ENCODE data around the gene MCM3. TPM values are rescaled to one million over a fixed set of nuclear protein-coding genes. Genes with fewer than 3 reads are reported as not detected.

Gene MCM3
- total RNA-seq, 1 experiment from 2014 or later, result 191 TPM

GRCh38 chr6:52233005-52233404 is 51.5 kb downstream of the MCM3 start:
- TF ChIP-seq ZFX (IDR thresholded peaks at IDR 0.05) (no peak), SP1 (IDR thresholded peaks at IDR 0.05; ENCODE audit: low read depth) (no peak), ELF1 (IDR thresholded peaks at IDR 0.05; ENCODE audit: borderline replicate concordance, low read depth) (no peak), EZH2phosphoT487 (IDR thresholded peaks at IDR 0.05; ENCODE audit: borderline replicate concordance) (no peak), CBX3 (IDR thresholded peaks at IDR 0.05; ENCODE audit: low read depth) (no peak), MAX (IDR thresholded peaks at IDR 0.05) (no peak), EZH2 (IDR thresholded peaks at IDR 0.05) (no peak)
- TF ChIP-seq, protein P1, sequence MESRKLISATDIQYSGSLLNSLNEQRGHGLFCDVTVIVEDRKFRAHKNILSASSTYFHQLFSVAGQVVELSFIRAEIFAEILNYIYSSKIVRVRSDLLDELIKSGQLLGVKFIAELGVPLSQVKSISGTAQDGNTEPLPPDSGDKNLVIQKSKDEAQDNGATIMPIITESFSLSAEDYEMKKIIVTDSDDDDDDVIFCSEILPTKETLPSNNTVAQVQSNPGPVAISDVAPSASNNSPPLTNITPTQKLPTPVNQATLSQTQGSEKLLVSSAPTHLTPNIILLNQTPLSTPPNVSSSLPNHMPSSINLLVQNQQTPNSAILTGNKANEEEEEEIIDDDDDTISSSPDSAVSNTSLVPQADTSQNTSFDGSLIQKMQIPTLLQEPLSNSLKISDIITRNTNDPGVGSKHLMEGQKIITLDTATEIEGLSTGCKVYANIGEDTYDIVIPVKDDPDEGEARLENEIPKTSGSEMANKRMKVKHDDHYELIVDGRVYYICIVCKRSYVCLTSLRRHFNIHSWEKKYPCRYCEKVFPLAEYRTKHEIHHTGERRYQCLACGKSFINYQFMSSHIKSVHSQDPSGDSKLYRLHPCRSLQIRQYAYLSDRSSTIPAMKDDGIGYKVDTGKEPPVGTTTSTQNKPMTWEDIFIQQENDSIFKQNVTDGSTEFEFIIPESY (IDR thresholded peaks at IDR 0.05; ENCODE audit: extremely low read depth, insufficient replicate concordance, low read length), result no peak
- TF ChIP-seq, protein P2, sequence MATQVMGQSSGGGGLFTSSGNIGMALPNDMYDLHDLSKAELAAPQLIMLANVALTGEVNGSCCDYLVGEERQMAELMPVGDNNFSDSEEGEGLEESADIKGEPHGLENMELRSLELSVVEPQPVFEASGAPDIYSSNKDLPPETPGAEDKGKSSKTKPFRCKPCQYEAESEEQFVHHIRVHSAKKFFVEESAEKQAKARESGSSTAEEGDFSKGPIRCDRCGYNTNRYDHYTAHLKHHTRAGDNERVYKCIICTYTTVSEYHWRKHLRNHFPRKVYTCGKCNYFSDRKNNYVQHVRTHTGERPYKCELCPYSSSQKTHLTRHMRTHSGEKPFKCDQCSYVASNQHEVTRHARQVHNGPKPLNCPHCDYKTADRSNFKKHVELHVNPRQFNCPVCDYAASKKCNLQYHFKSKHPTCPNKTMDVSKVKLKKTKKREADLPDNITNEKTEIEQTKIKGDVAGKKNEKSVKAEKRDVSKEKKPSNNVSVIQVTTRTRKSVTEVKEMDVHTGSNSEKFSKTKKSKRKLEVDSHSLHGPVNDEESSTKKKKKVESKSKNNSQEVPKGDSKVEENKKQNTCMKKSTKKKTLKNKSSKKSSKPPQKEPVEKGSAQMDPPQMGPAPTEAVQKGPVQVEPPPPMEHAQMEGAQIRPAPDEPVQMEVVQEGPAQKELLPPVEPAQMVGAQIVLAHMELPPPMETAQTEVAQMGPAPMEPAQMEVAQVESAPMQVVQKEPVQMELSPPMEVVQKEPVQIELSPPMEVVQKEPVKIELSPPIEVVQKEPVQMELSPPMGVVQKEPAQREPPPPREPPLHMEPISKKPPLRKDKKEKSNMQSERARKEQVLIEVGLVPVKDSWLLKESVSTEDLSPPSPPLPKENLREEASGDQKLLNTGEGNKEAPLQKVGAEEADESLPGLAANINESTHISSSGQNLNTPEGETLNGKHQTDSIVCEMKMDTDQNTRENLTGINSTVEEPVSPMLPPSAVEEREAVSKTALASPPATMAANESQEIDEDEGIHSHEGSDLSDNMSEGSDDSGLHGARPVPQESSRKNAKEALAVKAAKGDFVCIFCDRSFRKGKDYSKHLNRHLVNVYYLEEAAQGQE (IDR thresholded peaks at IDR 0.05; ENCODE audit: low read depth), result no peak
- TF ChIP-seq, protein P3, sequence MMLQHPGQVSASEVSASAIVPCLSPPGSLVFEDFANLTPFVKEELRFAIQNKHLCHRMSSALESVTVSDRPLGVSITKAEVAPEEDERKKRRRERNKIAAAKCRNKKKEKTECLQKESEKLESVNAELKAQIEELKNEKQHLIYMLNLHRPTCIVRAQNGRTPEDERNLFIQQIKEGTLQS (IDR thresholded peaks at IDR 0.05), result no peak
- H3K4me1 ChIP-seq (ENCODE audit: control insufficient read depth in 1 of 2, insufficient read depth in 2 of 2, low read length in 2 of 2), result peaks cover 0 to 7% of the 10 kb centered on the region in 2 experiments; a peak in 2 of 4 replicates
- H3K4me3 ChIP-seq (replicated peaks in 1 of 2; ENCODE audit: low read depth in 1 of 2, low read length in 2 of 2), result no peak overlapping the region
- DNase-seq (ENCODE audit: low read depth, low spot score), result no peak
- ATAC-seq, result no peak
- H3K9me2 ChIP-seq (ENCODE audit: insufficient read depth), result no peaks in the 10 kb centered on the region
- POLR2A ChIA-PET, result no interaction called here
- H3K27ac ChIP-seq (ENCODE audit: low read depth, low read length), result no peak overlapping the region
- no peaks in the 10 kb centered on the region for H3K79me2 ChIP-seq (ENCODE audit: insufficient read depth, low read length)
- CTCF ChIA-PET, result interaction anchor here (1.0 to 1.6 kb wide), 3 partner anchors 20 to 70 kb away, joined by 3 to 7 read pairs (median 4); no protein-coding TSS in a partner anchor
- H3K36me3 ChIP-seq (ENCODE audit: control insufficient read depth in 1 of 2, insufficient read depth in 2 of 2, low read length in 2 of 2), result no peaks in the 10 kb centered on the region
- intact Hi-C loops (cut with micrococcal nuclease), result no loop called here
- no peak overlapping the region for H3K4me2 ChIP-seq (ENCODE audit: low read length)
- no peak overlapping the region for H3K9ac ChIP-seq (ENCODE audit: low read length)
- no peaks in the 10 kb centered on the region for H3K9me3 ChIP-seq (ENCODE audit: control insufficient read depth in 1 of 2, insufficient read depth in 1 of 2, low read depth in 1 of 2, low read length in 2 of 2)
- no peaks in the 10 kb centered on the region for H4K20me1 ChIP-seq (ENCODE audit: insufficient read depth)
- no peak overlapping the region for H2AFZ ChIP-seq (ENCODE audit: low read depth, low read length, poor library complexity, severe bottlenecking)
- BruUV-seq (replicated peaks), result no TSS peak
- H3K27me3 ChIP-seq (ENCODE audit: insufficient read depth, low read length), result no peaks in the 10 kb centered on the region
- RAD21 ChIA-PET (ENCODE audit: low non-redundant PET in 1 of 2, low total read pairs in 2 of 2, uncharacterized antibody in 2 of 2, unreplicated experiment in 2 of 2), result interaction anchor here (0.6 to 1.8 kb wide), 3 partner anchors 20 to 183 kb away, joined by 3 to 6 read pairs (median 4); no protein-coding TSS in a partner anchor
